T1000 (cell line): ENCODE results near the gene RETREG1.
"Not testable (repeated sequence)": the region's sequence is repeated elsewhere in the genome, so short reads cannot be mapped to it uniquely, and the experiment has no call there.

Experiments
- DNase-seq: peaks from one replicate; lab custom pipeline; 2025; ENCODE audit warnings: mixed read lengths; lab: John Stamatoyannopoulos, UW

RETREG1 gene

GRCh38 chr5:16551628-16552027 is 65.2 kb downstream of the RETREG1 start:
- DNase-seq, result no peak

GRCh38 chr5:16550316-16550952 is 66.4 kb downstream of the RETREG1 start:
- no peak for DNase-seq

- no peak for DNase-seq
These were observed 67.1 kb downstream of the RETREG1 start for GRCh38 chr5:16549491-16550206.

GRCh38 chr5:16548812-16549211 is 68.0 kb downstream of the RETREG1 start:
- no peak for DNase-seq

GRCh38 chr5:16548115-16548514 is 68.7 kb downstream of the RETREG1 start:
- DNase-seq, result no peak

- no peak for DNase-seq
These were observed 69.5 kb downstream of the RETREG1 start for GRCh38 chr5:16547200-16547842.

GRCh38 chr5:16546732-16547131 is 70.1 kb downstream of the RETREG1 start:
- DNase-seq, result no peak

- DNase-seq, result no peak
These were observed 72.0 kb downstream of the RETREG1 start for GRCh38 chr5:16544607-16545374.

GRCh38 chr5:16543206-16543605 is 73.6 kb downstream of the RETREG1 start:
- not testable (repeated sequence) for DNase-seq

- DNase-seq, result no peak
These were observed 74.6 kb downstream of the RETREG1 start for GRCh38 chr5:16542236-16542635.

GRCh38 chr5:16541592-16541991 is 75.2 kb downstream of the RETREG1 start:
- DNase-seq, result not testable (repeated sequence)

GRCh38 chr5:16540421-16540820 is 76.4 kb downstream of the RETREG1 start:
- DNase-seq, result no peak

GRCh38 chr5:16539169-16539666 is 77.6 kb downstream of the RETREG1 start:
- peak; percentile 42 for DNase-seq

- DNase-seq, result no peak
These were observed 78.8 kb downstream of the RETREG1 start for GRCh38 chr5:16538006-16538405.

GRCh38 chr5:16536818-16537217 is 80.0 kb downstream of the RETREG1 start:
- no peak for DNase-seq

GRCh38 chr5:16536246-16536645 is 80.6 kb downstream of the RETREG1 start:
- DNase-seq, result no peak

- no peak for DNase-seq
These were observed 82.5 kb downstream of the RETREG1 start for GRCh38 chr5:16534280-16534679.

GRCh38 chr5:16531063-16531648 is 85.6 kb downstream of the RETREG1 start:
- no peak for DNase-seq

GRCh38 chr5:16529306-16529705 is 87.5 kb downstream of the RETREG1 start:
- no peak for DNase-seq

- DNase-seq, result no peak
These were observed 88.3 kb downstream of the RETREG1 start for GRCh38 chr5:16528382-16529110.

GRCh38 chr5:16525651-16526050 is 91.1 kb downstream of the RETREG1 start:
- DNase-seq, result no peak
